ENCODE results near the gene GFAP.

The GFAP gene

GRCh38 chr17:44914148-44914547, 1.2 kb downstream of the GFAP start:
- no peak for DNase-seq (ENCODE audit: low spot score)

GRCh38 chr17:44913676-44914075, 1.6 kb downstream of the GFAP start:
- DNase-seq (ENCODE audit: low spot score) = no peak

- no peak for DNase-seq (ENCODE audit: low spot score)
Observed at GRCh38 chr17:44912763-44913544, 2.3 kb downstream of the GFAP start.

GRCh38 chr17:44911133-44912001, 3.9 kb downstream of the GFAP start:
- peak; percentile 49 for DNase-seq (ENCODE audit: low spot score)

GRCh38 chr17:44910231-44911106, 4.8 kb downstream of the GFAP start:
- no peak for DNase-seq (ENCODE audit: low spot score)

- no peak for DNase-seq (ENCODE audit: low spot score)
Observed at GRCh38 chr17:44909681-44910144, 5.6 kb downstream of the GFAP start.

GRCh38 chr17:44908761-44909326, 6.5 kb downstream of the GFAP start:
- no peak for DNase-seq (ENCODE audit: low spot score)

GRCh38 chr17:44907729-44908470, 7.4 kb downstream of the GFAP start:
- no peak for DNase-seq (ENCODE audit: low spot score)

GRCh38 chr17:44906763-44907728, 8.3 kb downstream of the GFAP start:
- DNase-seq (ENCODE audit: low spot score) = no peak

GRCh38 chr17:44906010-44906646, 9.2 kb downstream of the GFAP start:
- no peak for DNase-seq (ENCODE audit: low spot score)

- no peak for DNase-seq (ENCODE audit: low spot score)
Observed at GRCh38 chr17:44905006-44906000, 10.0 kb downstream of the GFAP start.

GRCh38 chr17:44904001-44904984, 11.0 kb downstream of the GFAP start:
- no peak for DNase-seq (ENCODE audit: low spot score)

- no peak for DNase-seq (ENCODE audit: low spot score)
Observed at GRCh38 chr17:44903012-44903685, 12.2 kb downstream of the GFAP start.

- DNase-seq (ENCODE audit: low spot score) = no peak
Observed at GRCh38 chr17:44902135-44902760, 13.1 kb downstream of the GFAP start.

GRCh38 chr17:44901411-44901921, 13.8 kb downstream of the GFAP start:
- no peak for DNase-seq (ENCODE audit: low spot score)

Measured in cerebellar cortex (tissue), 1 donor.